A673 (cell line): ENCODE data around the gene SLC22A12.

ENCODE experiments used
- CTCF ChIP-seq: fragments of 300-800, 200-600 bp; sonication (generic); conservative IDR thresholded peaks from 2 replicates; pipeline ENCODE4 v1.5.1; 2017; ENCODE audit warnings: low read depth, mild to moderate bottlenecking, antibody characterized with exemption, low read length, moderate library complexity, mixed read lengths
- EZH2 ChIP-seq: fragments of 200-600 bp; sonication (generic); IDR thresholded peaks from 2 replicates; pipeline ENCODE4 v1.6.1; 2017; ENCODE audit warnings: borderline replicate concordance, low read depth, mild to moderate bottlenecking, mixed read lengths, antibody characterized with exemption, low read length; ENCODE audit not compliant: poor library complexity, severe bottlenecking

GRCh38 chr11:64621283-64622019 lies 30.4 kb downstream of the SLC22A12 start:
- no peak for TF ChIP-seq CTCF
- TF ChIP-seq EZH2: no peak
